GM19468 (cell line): ENCODE measurements around the gene VEGFB.
"Not testable (repeated sequence)": the region's sequence is repeated elsewhere in the genome, so short reads cannot be mapped to it uniquely, and the experiment has no call there.

Experiments used
- ATAC-seq: cut with Tn5 transposase; IDR thresholded peaks from one replicate; pipeline ENCODE4 v1.9.1; 2021; ENCODE audit warnings: mild to moderate bottlenecking, moderate library complexity, moderate number of reproducible peaks; ENCODE audit not compliant: unreplicated experiment; ENCODE audit errors: extremely low read depth

The VEGFB gene

DNA sequence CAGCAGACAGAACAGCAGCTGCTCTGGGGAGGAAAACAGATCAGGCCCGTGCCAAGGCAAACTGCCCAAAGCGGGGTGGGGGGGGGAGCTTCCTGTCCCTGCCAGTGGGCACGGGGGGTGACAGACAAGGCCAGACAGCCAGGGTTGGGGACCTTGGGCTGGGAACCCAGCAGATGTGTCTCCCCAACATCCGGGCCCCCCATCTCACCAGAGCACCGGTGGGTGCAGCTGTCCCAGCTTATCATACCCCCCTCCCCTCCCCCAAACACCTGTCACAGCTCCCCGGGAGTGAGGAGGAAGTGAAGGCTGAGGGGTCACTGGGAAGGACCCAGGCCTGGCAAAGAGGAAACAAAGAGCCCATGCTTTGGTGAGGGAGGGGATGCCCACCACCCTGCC lies 11.0 kb downstream of the VEGFB start:
- no peak for ATAC-seq

DNA sequence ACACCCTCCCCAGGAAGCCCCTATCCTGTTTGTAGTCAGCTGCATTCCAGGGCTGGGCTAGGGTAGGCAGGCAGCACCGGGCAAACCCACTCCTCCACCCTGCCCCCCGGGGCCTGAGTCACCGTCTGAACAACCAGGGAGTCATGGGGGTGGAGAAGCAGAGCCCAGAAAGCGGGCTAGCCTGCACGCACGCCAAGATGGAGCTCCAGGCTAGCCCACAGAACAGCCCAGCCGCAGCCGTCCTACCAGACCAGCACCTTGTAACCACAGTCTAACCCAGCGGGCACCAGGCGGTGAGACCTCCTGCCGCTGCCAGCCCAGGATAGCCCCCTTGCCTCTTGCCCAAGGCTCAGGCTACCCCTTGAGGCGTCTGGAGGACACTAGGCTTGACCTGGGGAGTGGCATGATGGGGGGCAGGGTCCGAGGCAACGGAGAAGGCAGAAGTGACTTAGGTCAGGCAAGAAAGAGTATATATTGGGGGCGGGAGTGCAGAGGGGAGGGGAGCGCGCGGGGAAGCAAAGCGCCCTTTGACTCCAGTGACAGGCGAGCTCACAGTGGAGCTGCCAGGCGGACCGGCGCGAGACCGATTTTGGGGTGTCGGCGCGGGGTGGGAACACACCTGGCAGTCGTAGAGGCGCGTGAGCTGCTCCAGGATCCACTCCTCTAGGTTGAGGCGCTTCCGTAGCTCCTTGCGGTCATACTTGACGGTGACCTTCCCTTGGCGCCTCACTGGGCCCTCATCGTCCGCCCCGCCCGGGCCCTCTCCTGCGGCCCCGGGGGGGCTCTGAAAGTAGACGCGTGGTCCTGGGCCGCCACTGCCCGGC lies 11.6 kb downstream of the VEGFB start:
- no peak for ATAC-seq

DNA sequence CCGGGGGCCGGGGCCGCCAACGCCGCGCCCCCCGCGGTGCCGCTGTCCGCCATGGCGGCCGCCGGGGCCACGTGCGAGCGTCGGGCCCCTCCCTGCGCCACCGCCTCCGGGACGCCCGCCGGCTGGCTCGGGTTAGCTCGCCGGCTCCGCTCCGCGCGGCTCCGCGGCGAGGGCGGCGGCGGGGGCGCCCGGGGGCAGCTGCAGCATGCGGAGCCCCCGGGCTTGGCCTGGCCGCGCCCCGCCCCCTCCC lies 12.2 kb downstream of the VEGFB start:
- ATAC-seq = not testable (repeated sequence)

DNA sequence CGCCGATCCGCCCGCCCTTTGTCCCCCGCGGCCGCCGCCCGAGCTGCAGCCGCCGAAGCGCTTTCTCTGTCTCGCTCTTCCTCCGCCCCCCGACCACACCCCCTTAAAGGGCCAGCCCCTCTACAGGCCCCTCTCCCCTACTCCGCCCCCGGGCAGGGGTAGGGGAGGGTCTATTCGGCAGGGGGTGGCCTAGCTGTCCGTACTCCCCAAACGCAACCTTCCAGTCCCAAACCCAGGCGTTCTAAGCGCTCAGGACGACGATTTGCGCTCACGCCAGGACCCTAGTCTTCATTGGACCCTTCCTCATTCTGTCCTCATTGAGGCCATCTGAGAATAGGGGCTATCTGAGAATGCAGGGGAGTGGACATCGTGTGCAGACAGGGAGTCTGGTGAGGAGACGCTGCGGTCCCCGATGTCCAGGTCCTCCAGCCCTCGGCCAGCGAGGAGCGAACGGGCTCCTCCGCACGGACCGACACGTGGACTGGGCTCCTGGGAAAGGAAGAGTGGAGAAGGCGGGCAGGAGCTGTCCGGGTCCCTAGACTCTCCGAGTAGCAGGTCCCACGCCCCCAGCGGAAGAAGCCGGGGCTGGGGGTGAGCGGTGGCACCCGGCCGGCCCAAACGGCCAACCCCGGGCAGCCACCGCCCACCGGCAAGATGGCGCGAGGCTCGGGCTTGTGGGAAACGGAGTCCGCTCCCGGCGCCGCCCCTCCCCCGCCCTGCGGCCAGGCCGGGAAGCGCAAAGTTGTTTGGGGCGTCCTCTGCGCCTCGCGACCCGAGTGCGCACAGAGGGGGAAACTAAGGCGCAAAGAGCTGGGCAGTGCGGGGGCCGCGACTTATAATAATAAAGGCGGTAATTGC lies 12.7 kb downstream of the VEGFB start, which contains the start of gene PPP1R14B:
PPP1R14B (minus strand) TSS at position 73 of the 858 bp plus-strand sequence. CDS start 270 bp downstream, outside the sequence.
- no peak for ATAC-seq

DNA sequence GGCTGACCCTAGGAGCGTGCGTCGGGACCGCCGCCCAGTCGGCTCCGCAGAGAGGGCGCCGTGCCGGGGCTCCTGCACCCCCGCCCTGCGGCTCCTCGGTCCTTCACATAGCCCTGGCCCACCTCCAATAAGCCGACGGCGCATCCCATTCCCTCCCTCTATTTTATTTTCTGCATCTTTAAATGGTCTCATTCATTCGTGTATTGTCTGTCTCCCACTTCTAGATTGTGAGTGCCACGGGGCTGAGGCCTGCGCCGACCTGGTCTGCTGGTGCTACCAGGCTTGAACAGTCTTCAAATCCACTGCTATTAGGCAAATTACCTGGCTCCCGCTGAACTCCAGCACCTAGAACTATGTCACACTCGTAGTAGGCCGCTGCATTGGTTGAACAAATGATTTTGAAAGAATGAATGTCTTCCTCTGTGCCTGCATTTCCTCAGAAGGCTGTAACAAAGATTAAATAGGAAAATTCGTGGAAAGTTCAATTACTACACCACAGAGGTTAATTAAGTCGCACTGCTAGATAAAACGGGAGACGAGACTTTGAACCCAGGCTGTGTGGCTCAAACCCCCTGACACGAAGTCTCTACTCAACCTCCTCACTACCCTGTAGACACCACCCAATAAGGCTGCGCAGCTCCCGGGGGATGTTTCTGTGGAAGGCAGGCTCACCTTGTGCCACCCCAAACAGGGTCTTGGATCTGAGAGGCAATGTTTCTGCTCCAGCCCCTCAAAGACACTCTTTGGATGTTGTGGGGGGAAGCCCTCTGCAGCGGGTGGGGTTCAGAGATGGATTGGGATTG lies 13.5 kb downstream of the VEGFB start:
- no peak for ATAC-seq

DNA sequence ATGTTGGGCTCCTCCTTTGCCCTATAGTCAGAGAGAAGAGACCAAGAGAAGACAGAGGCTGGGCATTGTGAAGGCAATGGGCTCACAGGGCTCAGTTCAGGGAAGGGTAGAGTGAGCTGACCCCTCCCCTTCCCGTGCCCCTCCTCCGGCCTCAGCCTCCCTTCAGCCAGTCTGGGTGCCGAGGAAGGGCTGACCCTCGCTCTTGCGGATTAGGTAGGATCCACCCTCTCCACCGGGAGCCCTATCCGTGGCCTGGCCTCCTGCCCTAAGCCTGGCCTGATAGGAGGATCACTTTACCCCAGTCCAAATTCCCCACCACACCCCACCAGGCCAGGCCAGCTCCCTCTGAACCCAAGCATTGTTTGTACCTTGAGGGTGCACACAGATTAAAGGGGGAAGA lies 14.2 kb downstream of the VEGFB start:
- ATAC-seq = no peak

DNA sequence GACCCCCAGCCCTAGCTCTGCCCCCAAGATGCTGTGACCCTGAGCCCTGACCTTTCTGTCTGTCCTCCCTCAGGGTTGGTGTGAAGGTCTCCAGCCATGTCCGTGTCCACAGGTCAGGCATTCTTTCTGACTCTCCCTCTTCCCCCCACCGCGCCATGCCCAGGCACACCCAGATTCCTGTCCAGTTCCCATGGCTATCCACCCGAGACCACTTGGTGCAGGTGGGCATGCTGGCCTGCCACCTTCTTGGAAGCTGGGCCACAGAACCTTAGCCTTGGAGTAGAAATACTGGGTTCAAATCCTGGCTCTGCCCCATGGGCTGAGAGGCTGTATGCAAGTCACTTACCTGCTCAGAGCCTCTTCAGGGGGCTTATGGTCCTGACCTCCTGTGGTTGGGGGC lies 14.7 kb downstream of the VEGFB start:
- no peak for ATAC-seq

DNA sequence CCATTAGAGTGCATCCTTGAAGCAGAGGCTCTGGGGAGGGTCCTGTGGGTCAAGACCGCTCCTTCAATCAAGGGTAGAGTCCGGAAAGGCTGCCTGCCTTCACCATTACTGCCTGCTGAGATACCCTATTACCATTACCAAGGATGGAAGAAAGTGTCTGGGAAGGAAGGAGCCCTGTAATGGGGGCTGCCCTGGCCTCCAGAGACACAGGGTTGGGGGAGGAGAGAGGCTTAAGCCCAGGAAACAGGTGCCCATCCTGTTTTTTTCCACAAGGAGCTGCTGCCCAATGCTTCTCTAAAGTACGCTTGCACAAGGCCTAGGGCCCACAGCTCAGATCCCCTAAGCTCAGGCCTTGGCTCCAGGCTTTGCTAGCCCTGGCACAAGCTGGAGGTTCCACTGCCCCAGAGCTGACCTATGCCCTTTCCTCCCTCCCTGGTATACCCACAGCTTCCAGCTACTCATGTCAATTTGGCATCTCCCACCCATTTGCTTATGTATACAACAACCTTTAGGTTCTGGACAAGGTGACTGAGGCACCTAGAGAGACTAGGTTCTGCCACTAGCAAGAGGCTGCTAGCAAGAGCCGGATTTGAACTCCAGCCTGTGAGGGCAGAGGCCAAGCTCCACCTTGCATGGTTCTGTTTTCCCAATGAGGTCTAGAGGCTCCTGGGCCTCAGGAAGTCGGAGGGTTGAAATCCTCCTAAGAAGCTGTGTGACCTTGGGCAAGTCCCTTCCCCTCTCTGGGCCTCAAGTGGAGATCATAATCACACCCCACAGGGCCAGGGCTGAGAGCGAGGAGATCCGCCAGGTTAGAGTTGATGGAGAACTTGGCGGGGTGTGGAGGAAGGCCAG lies 15.4 kb downstream of the VEGFB start:
- no peak for ATAC-seq

DNA sequence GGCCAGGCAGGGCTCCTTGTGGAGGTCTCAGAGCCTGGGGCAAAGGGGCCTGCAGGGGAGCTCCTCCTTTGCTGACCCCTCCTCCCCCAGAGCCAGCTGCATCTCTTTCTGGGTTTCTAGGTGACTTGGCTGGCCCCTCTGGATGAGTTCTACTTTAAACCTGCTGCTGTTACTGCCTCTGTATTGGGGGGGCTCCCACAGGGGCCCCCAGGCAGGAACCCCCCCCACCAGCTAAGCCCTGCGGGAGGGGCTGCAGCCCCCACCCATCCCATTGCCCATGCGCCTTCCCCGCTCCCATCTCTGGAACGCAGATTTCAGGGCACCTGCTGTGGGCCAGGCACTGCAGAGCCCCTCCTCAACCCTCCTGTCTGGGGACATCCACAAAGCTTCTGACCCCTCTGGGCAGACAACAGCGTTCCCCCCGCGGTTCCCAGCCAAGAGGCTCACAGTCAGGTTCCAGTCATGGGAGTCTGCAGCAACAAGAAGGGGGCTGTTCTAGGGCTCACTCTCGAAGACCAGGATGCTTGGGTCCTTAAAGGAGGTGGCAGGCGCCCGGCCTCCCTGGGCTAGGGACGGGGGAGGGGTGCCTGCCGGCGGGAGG lies 16.1 kb downstream of the VEGFB start:
- ATAC-seq = no peak

DNA sequence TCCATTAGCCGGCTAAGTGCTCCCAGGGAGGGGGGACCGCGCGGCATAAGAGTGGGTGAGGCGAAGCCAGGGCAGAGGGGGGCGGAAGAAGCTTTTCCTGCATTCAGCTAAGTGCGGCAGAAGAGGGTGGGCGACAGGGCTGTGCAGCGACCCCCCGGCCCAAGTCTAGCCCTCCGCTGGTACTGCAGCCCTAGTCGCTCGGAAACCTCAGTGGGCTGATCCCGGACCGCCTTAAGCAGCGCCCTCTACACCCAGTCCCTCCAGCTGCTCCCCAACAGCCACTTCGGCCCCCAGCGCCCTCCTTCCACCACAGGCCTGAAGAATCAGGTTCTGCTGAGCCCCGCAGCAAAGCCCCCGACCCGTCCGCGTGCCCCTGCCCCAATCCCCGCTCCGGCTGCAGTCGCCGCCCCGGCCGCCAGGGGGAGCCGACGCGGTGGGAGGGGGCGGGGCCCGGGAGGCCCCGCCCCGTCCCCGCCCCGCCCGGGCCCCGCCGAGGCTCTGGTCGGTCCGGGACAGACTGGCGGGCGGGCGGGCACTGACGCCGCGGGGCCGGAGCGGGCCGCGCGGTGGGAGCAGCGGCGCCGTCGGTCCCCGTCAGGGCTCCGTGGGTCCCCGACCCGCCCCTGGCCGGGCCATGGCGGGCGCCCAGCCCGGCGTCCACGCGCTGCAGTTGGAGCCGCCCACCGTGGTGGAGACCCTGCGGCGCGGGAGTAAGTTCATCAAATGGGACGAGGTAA lies 16.8 kb downstream of the VEGFB start, which contains the start of gene PLCB3:
PLCB3 (plus strand) TSS at position 515 of the 737 bp plus-strand sequence; CDS start at position 635, 120 bp downstream.
- ATAC-seq = no peak

DNA sequence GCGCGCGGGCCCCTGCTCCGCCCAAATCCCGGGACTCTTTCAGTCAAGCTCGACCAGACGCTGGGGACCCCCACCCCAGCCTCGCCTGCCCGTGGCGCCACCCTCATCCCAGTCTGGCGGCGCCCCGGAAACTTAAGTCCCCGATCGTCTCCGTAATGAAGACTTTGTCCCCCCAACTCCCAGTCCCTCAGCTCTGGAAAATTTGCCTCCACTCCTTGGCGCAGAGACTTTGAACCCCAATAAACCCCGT lies 17.3 kb downstream of the VEGFB start:
- ATAC-seq = no peak

DNA sequence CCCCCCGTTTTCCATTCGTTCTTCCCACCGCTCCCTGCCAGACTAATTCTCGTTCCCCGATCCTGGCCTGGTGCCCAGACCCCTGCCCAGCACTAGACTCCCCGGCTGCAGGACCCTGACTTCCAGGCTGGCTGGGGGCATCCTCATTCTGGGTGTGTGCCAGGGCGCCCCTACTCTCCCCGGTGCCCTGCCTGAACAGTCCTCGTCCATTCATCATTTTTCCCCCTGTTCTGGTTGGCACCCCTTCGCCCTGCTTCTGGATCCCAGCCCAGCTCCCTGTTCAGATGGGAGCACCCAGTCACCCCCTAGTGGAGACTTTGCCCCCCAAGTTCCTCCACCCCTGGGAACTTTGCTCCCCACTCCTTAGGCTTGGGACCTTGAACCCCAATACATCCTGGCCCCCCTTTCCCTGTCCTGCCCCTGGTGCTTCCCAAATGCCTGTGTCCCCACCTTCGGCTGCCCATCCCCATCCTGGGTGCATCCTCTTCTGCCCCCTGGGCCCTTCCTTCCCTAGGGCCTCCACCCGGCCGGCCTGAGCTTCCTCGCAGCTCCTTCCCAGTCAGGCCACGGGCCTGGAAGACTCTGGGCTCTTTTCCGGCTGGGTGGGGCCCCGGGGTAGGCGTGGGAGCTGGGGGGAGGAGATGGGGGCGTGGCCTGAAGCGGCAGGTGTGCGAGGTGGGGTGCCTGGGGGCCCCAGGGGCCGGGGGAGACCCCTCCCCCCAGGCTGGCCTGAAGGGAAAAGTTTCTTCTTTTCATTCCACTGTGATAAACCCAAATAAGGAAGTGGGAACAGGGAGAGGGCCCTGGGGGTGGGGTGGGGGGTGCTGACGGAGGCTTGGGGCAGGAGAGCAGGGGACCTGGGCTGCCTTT lies 17.9 kb downstream of the VEGFB start:
- ATAC-seq = no peak

DNA sequence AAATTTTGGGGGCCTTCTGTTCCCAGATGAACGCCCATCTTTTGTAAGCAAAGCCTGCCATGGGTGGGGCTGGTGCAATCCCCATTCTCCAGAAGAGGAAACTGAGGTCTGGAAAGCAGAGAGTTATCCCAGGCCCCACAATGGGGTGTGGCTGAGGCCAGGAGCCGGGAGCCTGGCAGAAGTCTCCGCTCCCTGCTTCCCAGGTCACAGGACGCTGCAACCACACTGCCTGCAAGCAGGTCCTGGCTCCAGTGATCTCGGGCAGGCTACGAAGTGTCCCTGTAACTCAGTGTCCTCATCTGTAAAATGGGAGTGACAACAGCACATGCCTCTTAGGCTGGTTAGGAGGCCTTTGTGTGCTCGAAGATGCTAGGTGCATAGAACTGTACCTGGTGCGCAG lies 18.7 kb downstream of the VEGFB start:
- ATAC-seq = no peak

DNA sequence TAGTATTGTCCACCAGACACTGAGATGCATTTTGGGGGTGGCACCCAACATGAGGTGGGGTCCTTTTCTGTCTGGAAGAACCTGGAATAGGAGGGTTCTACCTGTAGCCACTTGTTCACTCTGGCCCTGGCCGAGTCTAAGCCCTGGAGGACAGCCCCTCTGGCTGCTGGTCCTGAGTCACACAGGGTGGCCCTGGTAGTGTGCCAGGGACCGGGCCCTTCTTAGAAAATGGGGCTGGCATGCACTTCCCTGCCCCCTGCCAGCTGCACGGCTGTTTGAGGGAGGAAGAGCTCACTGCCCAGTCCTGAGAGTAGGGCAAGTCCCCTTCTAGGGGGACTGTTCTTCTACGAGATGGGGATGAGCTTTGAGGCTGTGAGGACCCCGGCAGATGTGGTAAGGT lies 19.1 kb downstream of the VEGFB start:
- no peak for ATAC-seq

DNA sequence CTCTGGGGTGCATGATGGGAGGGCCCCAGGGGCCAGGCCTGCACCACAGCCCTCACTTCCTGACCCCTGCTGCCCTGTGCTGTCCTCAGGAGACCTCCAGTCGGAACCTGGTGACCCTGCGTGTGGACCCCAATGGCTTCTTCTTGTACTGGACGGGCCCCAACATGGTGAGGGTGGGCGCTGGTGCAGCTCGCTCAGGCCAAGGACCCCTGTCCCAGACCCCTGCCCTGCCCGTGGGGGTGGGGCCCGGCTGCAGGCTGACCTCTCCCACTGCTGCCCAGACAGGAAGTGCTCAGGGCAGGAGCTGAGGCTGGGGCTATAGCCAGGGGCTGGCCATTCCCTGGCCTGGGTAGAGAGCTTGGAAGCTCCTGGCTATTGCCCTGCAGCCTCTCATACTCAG lies 19.9 kb downstream of the VEGFB start:
- ATAC-seq = no peak

DNA sequence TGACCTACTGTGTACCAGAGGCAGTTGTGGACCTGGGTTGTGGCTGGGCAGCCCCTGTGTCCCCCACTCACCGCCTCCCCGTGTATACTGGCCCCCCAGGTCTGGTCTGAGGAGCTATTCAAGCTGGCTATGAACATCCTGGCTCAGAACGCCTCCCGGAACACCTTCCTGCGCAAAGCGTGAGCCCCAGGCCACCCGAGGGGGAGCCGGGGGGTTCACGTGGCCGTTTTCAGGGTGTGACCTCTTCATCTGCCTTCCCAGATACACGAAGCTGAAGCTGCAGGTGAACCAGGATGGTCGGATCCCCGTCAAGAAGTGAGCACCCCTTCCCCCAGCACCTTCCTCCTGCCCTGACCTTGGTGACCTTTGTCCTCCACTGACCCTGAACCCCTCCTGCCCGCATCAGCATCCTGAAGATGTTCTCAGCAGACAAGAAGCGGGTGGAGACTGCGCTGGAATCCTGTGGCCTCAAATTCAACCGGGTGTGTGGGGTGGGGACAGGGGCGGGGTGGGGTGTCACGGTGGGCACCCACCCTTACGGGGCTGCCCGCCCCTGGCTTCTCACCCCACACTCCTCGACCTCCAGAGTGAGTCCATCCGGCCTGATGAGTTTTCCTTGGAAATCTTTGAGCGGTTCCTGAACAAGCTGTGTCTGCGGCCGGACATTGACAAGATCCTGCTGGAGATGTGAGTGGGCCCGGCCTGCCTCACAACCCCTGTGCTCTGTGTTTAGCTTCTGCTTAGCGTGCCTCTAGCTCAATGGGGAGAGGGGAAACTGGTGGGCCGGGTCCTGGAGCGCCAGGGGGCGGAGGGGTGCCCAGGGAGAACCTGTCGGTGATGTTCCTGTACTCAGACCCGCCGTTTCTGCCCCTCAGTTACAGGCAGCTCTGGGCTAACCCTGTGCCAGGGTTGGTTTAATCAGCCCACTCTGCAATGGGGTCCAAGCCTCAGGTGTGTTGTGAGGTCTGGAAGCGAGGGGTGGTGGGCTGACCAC lies 21.0 kb downstream of the VEGFB start:
- no peak for ATAC-seq

DNA sequence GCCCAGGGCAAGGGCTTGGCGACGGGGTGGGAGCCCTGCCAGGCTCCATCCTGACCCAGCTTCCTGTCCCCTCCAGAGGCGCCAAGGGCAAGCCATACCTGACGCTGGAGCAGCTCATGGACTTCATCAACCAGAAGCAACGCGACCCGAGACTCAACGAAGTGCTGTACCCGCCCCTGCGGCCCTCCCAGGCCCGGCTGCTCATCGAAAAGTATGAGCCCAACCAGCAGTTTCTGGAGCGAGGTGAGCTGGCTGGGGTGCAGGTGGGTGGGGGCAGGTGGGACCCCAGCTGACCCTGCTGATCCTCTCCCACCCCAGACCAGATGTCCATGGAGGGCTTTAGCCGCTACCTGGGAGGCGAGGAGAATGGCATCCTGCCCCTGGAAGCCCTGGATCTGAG lies 21.9 kb downstream of the VEGFB start:
- ATAC-seq = no peak
